IPS-20b (cell line): ENCODE measurements around the gene RUSF1.
"Not testable (repeated sequence)": the region's sequence is repeated elsewhere in the genome, so short reads cannot be mapped to it uniquely, and the experiment has no call there.

Experiments used
- H3K27ac ChIP-seq: one replicate; pipeline ENCODE4 v1.5.1; 2013; ENCODE audit warnings: low read length
- H3K27me3 ChIP-seq: 2 replicates; pipeline ENCODE4 v1.6.1; 2013; ENCODE audit warnings: mild to moderate bottlenecking, low read length, inconsistent platforms; ENCODE audit not compliant: insufficient read depth
- H3K36me3 ChIP-seq: 2 replicates; pipeline ENCODE4 v1.6.1; 2013; ENCODE audit warnings: low read depth, mild to moderate bottlenecking, inconsistent platforms, low read length, moderate library complexity; ENCODE audit not compliant: insufficient read depth
- H3K4me1 ChIP-seq: 2 replicates; pipeline ENCODE4 v1.6.1; 2013; ENCODE audit warnings: mild to moderate bottlenecking, control low read depth, inconsistent platforms, low read length, moderate library complexity; ENCODE audit not compliant: insufficient read depth
- H3K4me3 ChIP-seq: 2 replicates; pipeline ENCODE4 v1.5.1; 2013; ENCODE audit warnings: mild to moderate bottlenecking, low read length, inconsistent platforms
- H3K9ac ChIP-seq: 2 replicates; pipeline ENCODE4 v1.6.1; 2013; ENCODE audit warnings: low read depth, mild to moderate bottlenecking, inconsistent platforms, low read length, moderate library complexity
- H3K9me3 ChIP-seq: 2 replicates; pipeline ENCODE4 v1.6.1; 2013; ENCODE audit warnings: mild to moderate bottlenecking, low read depth, low read length, inconsistent platforms; ENCODE audit not compliant: insufficient read depth

Gene RUSF1

DNA sequence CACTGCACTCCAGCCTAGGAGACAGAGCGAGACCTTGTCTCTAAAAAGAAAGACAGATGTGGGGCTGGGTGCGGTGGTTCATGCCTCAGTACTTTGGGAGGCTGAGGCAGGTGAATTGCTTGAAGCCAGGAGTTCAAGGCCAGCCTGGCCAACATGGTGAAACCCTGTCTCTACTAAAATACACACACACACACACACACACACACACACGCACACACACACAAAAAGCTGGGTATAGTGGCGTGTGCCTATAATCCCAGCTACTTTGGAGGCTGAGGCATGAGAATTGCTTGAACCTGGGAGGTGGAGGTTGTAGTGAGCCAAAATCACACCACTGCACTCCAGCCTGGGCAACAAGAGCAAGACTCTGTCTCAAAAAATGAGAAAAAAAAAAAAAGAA is 24.1 kb downstream of the RUSF1 start:
- H3K9me3 ChIP-seq, H3K27ac ChIP-seq, H3K9ac ChIP-seq, H3K4me1 ChIP-seq, H3K36me3 ChIP-seq, H3K4me3 ChIP-seq: not testable (repeated sequence)
- peaks cover 88% of the 10 kb centered on the region for H3K27me3 ChIP-seq

DNA sequence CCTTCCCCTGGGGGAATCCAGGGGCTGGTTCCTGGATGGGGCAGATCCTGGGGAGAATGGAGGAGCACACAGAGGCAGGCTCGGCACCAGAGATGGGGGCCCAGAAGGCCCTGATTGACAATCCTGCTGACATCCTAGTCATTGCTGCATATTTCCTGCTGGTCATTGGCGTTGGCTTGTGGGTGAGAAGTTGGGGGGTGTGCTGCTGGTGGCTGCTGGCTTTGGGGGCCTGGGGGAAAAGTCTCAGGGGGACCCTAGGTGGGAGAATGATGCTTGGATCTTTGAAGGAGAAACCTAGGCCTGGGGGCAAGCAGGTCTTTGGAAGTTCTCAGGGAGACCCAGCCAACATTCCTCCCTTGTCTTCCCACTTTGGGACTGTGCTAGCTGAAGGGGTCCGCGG is 25.1 kb downstream of the RUSF1 start, which contains the start of gene SLC5A2:
TSS of gene SLC5A2 (plus strand) at position 43 of the 400 bp plus-strand sequence. CDS start at position 57, 14 bp downstream.
- no peaks in the 10 kb centered on the region for H3K36me3 ChIP-seq
- peaks cover 87% of the 10 kb centered on the region for H3K27me3 ChIP-seq
- no peaks in the 10 kb centered on the region for H3K9me3 ChIP-seq
- no peaks in the 10 kb centered on the region; the same call in 1 of the 2 replicates for H3K4me1 ChIP-seq
- no peak within 1 kb of the TSS for H3K4me3 ChIP-seq
- no peak within 1 kb of the TSS for H3K9ac ChIP-seq
- no peak within 1 kb of the TSS for H3K27ac ChIP-seq

DNA sequence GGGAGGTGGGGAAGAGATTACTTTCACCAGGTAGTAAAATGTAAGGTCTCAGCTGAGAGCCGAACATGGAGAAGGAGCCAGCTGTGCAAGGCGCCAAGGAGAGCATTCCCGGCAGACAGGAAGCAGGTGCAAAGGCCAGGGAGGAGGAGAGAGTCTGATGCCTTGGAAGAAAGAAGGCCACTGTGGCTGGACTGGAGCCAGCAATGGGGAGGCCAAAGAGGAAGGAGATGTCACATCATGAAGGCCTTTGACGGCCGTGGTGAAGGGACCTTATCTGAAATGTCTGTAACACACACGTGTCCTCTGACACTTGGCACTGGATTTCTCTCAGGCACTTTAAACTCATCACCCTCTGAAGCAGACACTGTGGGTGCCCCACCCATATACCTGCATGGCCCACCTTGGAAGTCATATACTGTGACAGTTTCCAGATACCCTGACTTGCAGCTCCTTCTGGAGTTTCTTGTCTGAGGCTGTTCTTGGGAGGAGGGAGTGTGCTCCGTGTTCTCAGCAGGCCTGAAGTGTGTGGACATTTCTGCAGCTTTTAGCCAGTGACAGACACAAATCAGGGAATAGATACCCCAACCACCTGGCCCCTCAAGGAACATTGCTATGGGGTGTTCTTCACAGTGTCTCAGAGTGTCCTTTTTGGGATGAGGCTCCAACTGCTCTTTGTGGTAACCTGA is 27.2 kb downstream of the RUSF1 start:
- no peak overlapping the region for H3K4me3 ChIP-seq
- no peak overlapping the region for H3K9ac ChIP-seq
- no peaks in the 10 kb centered on the region for H3K36me3 ChIP-seq
- H3K27ac ChIP-seq = no peak overlapping the region
- H3K9me3 ChIP-seq = no peaks in the 10 kb centered on the region
- peaks cover 76% of the 10 kb centered on the region for H3K27me3 ChIP-seq
- H3K4me1 ChIP-seq = no peaks in the 10 kb centered on the region

DNA sequence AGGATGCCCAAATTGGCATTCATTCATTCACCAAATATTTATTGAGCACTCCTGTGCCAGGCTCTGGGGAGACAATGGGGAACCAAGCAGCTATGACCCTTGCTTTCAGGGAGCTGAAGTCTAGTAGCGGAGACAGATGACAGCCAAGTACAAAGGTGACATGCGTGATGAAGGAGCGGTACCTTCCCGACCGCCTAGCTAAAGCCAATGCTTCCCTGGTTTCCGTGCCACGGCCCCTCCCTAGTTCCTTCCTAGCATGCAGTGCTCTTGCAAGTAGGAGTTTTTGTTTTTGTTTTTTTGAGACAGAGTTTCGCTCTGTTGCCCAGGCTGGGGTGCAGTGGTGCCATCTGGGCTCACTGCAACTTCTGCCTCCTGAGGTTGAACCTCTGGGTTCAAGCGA is 28.4 kb downstream of the RUSF1 start:
- Histone ChIP-seq H3K4me3 (no peak overlapping the region), H3K36me3 (no peaks in the 10 kb centered on the region), H3K9me3 (no peaks in the 10 kb centered on the region), H3K9ac (no peak overlapping the region), H3K27ac (no peak overlapping the region), H3K27me3 (peaks cover 76% of the 10 kb centered on the region), H3K4me1 (no peaks in the 10 kb centered on the region)

DNA sequence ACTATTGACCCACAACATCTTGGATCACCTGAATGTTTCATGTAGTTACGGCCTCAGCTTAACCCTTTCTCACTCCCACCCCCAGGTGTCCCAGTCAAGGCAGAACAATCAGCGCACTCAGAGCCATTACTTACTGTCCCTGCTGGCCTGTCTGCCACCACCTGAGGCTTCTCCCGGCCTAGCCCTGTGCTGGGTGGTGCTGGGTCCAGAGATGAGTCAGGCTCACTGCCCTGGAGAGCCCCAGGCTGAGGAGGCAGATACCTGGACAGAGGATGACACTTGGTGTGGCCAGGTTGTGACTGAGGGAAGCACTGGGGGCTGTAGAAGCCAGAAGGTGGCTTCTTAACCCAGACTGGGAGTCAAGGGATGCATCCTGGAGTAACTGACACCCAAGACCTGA is 29.2 kb downstream of the RUSF1 start:
- Histone ChIP-seq H3K27me3 (peaks cover 79% of the 10 kb centered on the region), H3K9me3 (no peaks in the 10 kb centered on the region), H3K36me3 (no peaks in the 10 kb centered on the region), H3K9ac (no peak overlapping the region), H3K4me3 (no peak overlapping the region), H3K4me1 (no peaks in the 10 kb centered on the region), H3K27ac (no peak overlapping the region)

DNA sequence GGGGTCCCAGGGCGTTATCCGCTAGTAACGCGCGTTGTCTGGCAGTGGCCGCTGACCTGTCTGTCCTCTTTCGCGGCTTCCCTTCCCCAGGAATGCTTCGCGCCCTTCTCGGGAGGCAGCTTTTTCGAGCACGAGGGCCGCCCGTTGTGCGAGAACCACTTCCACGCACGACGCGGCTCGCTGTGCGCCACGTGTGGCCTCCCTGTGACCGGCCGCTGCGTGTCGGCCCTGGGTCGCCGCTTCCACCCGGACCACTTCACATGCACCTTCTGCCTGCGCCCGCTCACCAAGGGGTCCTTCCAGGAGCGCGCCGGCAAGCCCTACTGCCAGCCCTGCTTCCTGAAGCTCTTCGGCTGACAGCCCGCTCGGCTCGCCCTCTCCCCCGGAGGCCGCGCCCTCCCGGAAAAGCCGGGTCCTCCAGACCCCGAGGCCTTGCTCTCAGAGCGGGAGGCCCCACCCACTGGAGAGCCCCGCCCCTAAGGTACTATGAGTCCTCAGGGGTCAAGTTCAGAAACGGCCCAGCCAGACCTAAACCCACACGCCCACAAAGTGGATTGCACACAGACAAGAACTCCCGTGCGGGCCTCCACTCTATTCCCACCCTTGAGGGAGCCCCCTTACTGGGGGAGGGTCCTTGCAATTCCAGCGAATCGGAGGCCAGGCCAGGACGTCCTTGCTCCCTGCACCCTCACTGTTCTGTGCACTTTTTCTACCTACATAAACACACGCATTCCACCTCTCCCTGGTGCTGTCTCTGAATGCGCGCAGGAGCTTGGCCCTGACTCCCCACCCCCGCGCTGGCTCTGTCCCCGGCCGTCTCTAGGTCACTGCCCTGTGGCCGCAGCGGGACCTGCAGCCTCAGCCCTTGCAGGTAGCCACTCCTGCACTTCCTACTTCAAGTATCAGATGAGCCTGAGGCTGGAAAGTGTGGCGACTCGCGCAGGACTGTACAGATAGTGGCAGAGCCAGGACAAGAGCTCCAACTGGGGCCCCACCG is 30.7 kb downstream of the RUSF1 start:
- Histone ChIP-seq H3K36me3 (no peaks in the 10 kb centered on the region), H3K4me1 (no peaks in the 10 kb centered on the region), H3K9ac (no peak overlapping the region), H3K27me3 (peaks cover 85% of the 10 kb centered on the region), H3K4me3 (peak overlapping the region; percentile 67), H3K9me3 (no peaks in the 10 kb centered on the region), H3K27ac (no peak overlapping the region)

DNA sequence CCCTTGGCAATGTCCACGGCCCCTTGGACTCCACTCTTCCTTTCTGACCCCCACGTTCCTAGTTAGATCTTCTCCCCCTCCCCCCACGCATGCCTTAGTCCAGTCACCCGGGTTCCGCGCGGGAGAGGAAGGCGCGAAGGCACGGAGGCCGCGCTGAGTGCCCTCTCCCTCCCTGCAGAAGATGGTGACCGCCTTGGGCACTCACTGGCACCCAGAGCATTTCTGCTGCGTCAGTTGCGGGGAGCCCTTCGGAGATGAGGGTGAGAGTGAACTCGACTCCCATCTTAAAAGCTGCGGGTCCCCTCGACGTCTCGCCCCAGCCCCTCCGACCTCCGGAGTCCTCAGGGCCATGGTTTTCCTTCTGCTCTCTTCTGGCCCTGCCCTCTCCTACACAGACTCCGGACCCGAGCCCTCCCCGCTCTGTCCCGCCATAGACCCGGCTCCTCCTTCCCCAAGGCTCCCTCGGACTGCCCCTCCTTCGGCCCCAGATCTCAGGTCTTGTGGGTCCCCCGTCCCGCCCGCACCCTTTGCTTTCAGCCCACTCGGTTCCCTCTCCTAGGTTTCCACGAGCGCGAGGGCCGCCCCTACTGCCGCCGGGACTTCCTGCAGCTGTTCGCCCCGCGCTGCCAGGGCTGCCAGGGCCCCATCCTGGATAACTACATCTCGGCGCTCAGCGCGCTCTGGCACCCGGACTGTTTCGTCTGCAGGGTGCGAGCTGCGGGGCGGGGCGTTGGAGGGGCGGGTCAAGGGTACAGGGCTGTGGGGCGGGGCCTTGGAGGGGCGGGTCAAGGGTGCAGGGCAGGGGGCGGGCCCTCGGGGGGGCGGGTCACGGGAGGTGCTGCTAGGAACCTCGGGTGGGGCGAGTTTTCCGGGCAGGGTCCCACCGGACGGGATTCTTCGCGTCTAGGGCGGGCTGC is 31.6 kb downstream of the RUSF1 start:
- no peak overlapping the region for H3K27ac ChIP-seq
- H3K36me3 ChIP-seq = no peaks in the 10 kb centered on the region

DNA sequence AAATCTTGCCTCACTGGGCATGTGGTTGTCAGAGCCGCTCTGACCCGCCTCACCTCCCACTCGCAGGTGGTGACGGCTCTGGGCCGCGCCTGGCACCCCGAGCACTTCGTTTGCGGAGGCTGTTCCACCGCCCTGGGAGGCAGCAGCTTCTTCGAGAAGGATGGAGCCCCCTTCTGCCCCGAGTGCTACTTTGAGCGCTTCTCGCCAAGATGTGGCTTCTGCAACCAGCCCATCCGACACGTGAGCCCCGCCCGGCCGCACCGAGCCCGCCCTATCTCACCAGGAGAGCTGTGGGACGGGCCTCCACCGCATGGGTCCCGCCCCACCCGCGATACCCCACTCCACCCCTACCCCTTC is 32.3 kb downstream of the RUSF1 start:
- peak overlapping the region; percentile 69; the same call in 1 of the 2 replicates for H3K4me3 ChIP-seq
- no peaks in the 10 kb centered on the region for H3K36me3 ChIP-seq
- H3K9me3 ChIP-seq = no peaks in the 10 kb centered on the region
- H3K9ac ChIP-seq = no peak overlapping the region; the same call in 1 of the 2 replicates
- H3K27me3 ChIP-seq = peaks cover 82% of the 10 kb centered on the region
- peaks cover 5% of the 10 kb centered on the region; the same call in 1 of the 2 replicates for H3K4me1 ChIP-seq
- H3K27ac ChIP-seq = no peak overlapping the region

More for the DNA sequence above, 31.6 kb downstream of the RUSF1 start:
- Histone ChIP-seq H3K9ac (no peak overlapping the region; the same call in 1 of the 2 replicates), H3K27me3 (peaks cover 82% of the 10 kb centered on the region), H3K9me3 (no peaks in the 10 kb centered on the region), H3K4me3 (peak overlapping the region; percentile 69), H3K4me1 (no peaks in the 10 kb centered on the region; the same call in 1 of the 2 replicates)

DNA sequence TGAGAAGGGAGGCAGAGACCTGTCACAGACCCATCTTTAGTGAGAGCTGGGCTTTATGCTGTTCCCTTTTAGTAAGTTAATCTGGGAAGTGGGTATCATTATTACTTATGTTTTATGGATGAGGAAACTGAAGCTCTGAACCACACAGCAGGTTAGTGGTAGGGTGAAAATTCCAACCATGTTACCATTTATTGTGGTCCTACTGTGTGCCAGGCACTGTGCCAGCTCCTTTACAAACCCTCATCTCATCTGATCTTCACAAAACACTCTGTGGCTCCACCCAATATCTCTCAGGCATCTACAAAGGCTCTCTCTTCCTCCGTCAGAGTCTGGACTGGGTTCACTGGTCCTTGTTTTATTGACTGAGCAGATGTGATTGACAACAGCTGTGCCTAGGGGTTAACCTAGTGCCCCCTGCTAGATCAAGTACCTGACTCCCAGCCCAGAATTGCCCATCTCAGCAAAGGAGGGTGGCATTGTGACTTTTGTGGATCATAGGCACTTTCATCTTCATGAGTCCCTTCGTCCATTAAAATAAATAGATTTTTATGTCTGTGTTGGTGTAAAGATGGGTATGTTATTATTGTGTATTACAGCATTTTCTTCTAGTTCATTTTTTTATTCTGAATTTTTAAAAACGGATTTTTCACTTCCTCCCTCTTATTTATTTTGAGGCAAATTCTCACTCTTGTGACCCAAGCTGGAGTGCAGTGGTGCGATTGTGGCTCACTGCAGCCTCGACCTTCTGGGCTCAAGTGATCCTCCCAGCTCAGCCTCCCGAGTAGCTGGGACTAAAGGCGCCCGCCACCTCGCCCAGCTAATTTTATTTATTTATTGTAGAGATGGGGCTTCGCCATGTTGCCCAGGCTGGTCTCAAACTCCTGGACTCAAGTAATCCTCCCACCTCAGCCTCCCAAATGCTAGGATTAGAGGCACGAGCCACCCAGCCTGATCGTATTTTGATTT is 33.1 kb downstream of the RUSF1 start:
- no peak overlapping the region for H3K4me3 ChIP-seq
- no peaks in the 10 kb centered on the region for H3K9me3 ChIP-seq
- H3K27ac ChIP-seq = no peak overlapping the region
- H3K36me3 ChIP-seq = no peaks in the 10 kb centered on the region
- no peak overlapping the region for H3K9ac ChIP-seq
- H3K27me3 ChIP-seq = peaks cover 81% of the 10 kb centered on the region
- H3K4me1 ChIP-seq = peaks cover 5% of the 10 kb centered on the region; the same call in 1 of the 2 replicates

DNA sequence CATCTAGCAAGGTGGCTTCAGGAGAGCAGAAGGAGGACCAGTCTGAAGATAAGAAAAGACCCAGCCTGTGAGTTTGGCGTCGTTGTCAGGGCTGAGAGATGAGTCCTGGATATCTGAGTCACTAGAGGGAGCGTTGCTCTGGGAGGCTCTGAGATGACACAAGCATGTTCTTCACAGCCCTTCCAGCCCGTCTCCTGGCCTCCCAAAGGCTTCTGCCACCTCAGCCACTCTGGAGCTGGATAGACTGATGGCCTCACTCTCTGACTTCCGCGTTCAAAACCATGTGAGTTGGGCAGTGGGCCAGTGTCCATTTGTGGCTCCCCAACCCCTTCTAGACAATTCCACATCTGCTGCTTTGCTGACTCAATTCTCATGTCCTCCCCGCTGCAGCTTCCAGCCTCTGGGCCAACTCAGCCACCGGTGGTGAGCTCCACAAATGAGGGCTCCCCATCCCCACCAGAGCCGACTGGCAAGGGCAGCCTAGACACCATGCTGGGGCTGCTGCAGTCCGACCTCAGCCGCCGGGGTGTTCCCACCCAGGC is 33.9 kb downstream of the RUSF1 start:
- H3K4me1 ChIP-seq = peaks cover 5% of the 10 kb centered on the region; the same call in 1 of the 2 replicates

More for the DNA sequence above, 33.9 kb downstream of the RUSF1 start:
- H3K9me3 ChIP-seq = no peaks in the 10 kb centered on the region
- H3K36me3 ChIP-seq = no peaks in the 10 kb centered on the region
- no peak overlapping the region for H3K9ac ChIP-seq
- peaks cover 74% of the 10 kb centered on the region for H3K27me3 ChIP-seq
- H3K27ac ChIP-seq = no peak overlapping the region
- no peak overlapping the region for H3K4me3 ChIP-seq
